NCI-H524 treated with DMSO at 0.1 percent for 48 hours (cell line): ENCODE measurements around the gene ZDHHC18.
"Not testable (repeated sequence)": the region's sequence is repeated elsewhere in the genome, so short reads cannot be mapped to it uniquely, and the experiment has no call there.

Experiments
- DNase-seq: peaks from one replicate; lab custom pipeline; 2025; lab: John Stamatoyannopoulos, UW

The ZDHHC18 gene

GRCh38 chr1:26832249-26832960, 5.9 kb downstream of the ZDHHC18 start:
- DNase-seq: no peak

- no peak for DNase-seq
These were observed 7.2 kb downstream of the ZDHHC18 start for GRCh38 chr1:26833432-26834405.

- not testable (repeated sequence) for DNase-seq
These were observed 11.2 kb downstream of the ZDHHC18 start for GRCh38 chr1:26837665-26838064.

- no peak for DNase-seq
These were observed 12.2 kb downstream of the ZDHHC18 start for GRCh38 chr1:26838474-26839338.

GRCh38 chr1:26839339-26839722, 12.8 kb downstream of the ZDHHC18 start:
- DNase-seq: no peak

GRCh38 chr1:26839779-26840178, 13.3 kb downstream of the ZDHHC18 start:
- DNase-seq: no peak

- DNase-seq: no peak
These were observed 18.1 kb downstream of the ZDHHC18 start for GRCh38 chr1:26844424-26845196.

- DNase-seq: not testable (repeated sequence)
These were observed 21.3 kb downstream of the ZDHHC18 start for GRCh38 chr1:26847826-26848225.

- DNase-seq: no peak
These were observed 22.0 kb downstream of the ZDHHC18 start for GRCh38 chr1:26848499-26848898.

GRCh38 chr1:26848941-26849774, 22.7 kb downstream of the ZDHHC18 start:
- no peak for DNase-seq

- no peak for DNase-seq
These were observed 24.7 kb downstream of the ZDHHC18 start for GRCh38 chr1:26851106-26851684.

GRCh38 chr1:26852701-26853100, 26.2 kb downstream of the ZDHHC18 start:
- no peak for DNase-seq

- DNase-seq: no peak
These were observed 26.7 kb downstream of the ZDHHC18 start for GRCh38 chr1:26853156-26853555.

- DNase-seq: no peak
These were observed 27.1 kb downstream of the ZDHHC18 start for GRCh38 chr1:26853600-26853999.

GRCh38 chr1:26854906-26855305, 28.4 kb downstream of the ZDHHC18 start:
- DNase-seq: no peak

GRCh38 chr1:26855636-26856035, 29.1 kb downstream of the ZDHHC18 start:
- DNase-seq: no peak

GRCh38 chr1:26856181-26856580, 29.7 kb downstream of the ZDHHC18 start:
- DNase-seq: no peak

GRCh38 chr1:26856604-26857469, 30.3 kb downstream of the ZDHHC18 start:
- DNase-seq: no peak

GRCh38 chr1:26857473-26858060, 31.1 kb downstream of the ZDHHC18 start:
- DNase-seq: peak; percentile 56
